Measurements from ENCODE around the gene ITGB8. TPM values are rescaled to one million over a fixed set of nuclear protein-coding genes. Genes with fewer than 3 reads are reported as not detected.

The ITGB8 gene
- total and polyA plus RNA-seq, 8 donors: 5.7 to 14.2 (median 6.8) TPM

- H3K27ac ChIP-seq: no peak overlapping the region
- DNase-seq: no peak
- no peak overlapping the region for H3K4me3 ChIP-seq
- no peaks in the 10 kb centered on the region for H3K9me3 ChIP-seq
- ATAC-seq: no peak
- H3K4me1 ChIP-seq: peaks cover 0 to 8% of the 10 kb centered on the region in 2 donors
- no peaks in the 10 kb centered on the region for H3K27me3 ChIP-seq
- no peaks in the 10 kb centered on the region for H3K36me3 ChIP-seq
- no peak for TF ChIP-seq CTCF (IDR thresholded peaks at IDR 0.05)
- intact Hi-C loops (cut with DNase I): no loop called here
These were observed 24.3 kb upstream of the ITGB8 start for GRCh38 chr7:20306180-20306946.

- Histone ChIP-seq H3K27me3 (no peaks in the 10 kb centered on the region), H3K9me3 (no peaks in the 10 kb centered on the region), H3K36me3 (no peaks in the 10 kb centered on the region), H3K4me3 (no peak overlapping the region), H3K4me1 (peaks cover 0 to 8% of the 10 kb centered on the region in 2 donors), H3K27ac (no peak overlapping the region)
- no peak for TF ChIP-seq CTCF (IDR thresholded peaks at IDR 0.05)
- ATAC-seq (no peak), DNase-seq (peak in 1 of 4 donors; percentile 25)
- intact Hi-C loops (cut with DNase I): no loop called here
These were observed 23.6 kb upstream of the ITGB8 start for GRCh38 chr7:20307119-20307518.

GRCh38 chr7:20307901-20308300, 22.8 kb upstream of the ITGB8 start:
- Histone ChIP-seq H3K9me3 (no peaks in the 10 kb centered on the region), H3K27me3 (no peaks in the 10 kb centered on the region), H3K4me1 (peaks cover 0 to 8% of the 10 kb centered on the region in 2 donors), H3K36me3 (no peaks in the 10 kb centered on the region), H3K27ac (no peak overlapping the region), H3K4me3 (no peak overlapping the region)
- TF ChIP-seq CTCF (IDR thresholded peaks at IDR 0.05): no peak
- DNase-seq (no peak), ATAC-seq (no peak)
- intact Hi-C loops (cut with DNase I): no loop called here

- no peak for TF ChIP-seq CTCF (IDR thresholded peaks at IDR 0.05)
- no peaks in the 10 kb centered on the region for H3K27me3 ChIP-seq
- no peak overlapping the region for H3K4me3 ChIP-seq
- H3K27ac ChIP-seq: no peak overlapping the region
- ATAC-seq (no peak), DNase-seq (no peak)
- intact Hi-C loops (cut with DNase I): no loop called here
- H3K4me1 ChIP-seq: peaks cover 0 to 8% of the 10 kb centered on the region in 2 donors
- no peaks in the 10 kb centered on the region for H3K9me3 ChIP-seq
- H3K36me3 ChIP-seq: no peaks in the 10 kb centered on the region
These were observed 20.4 kb upstream of the ITGB8 start for GRCh38 chr7:20310301-20310700.

GRCh38 chr7:20310963-20311742, 19.5 kb upstream of the ITGB8 start:
- intact Hi-C loops (cut with DNase I): no loop called here
- TF ChIP-seq CTCF (IDR thresholded peaks at IDR 0.05): peak in 1 of 2 donors; percentile 37
- Histone ChIP-seq H3K4me1 (peaks cover 0 to 8% of the 10 kb centered on the region in 2 donors), H3K27me3 (no peaks in the 10 kb centered on the region), H3K27ac (no peak overlapping the region), H3K36me3 (no peaks in the 10 kb centered on the region), H3K4me3 (no peak overlapping the region), H3K9me3 (no peaks in the 10 kb centered on the region)
- DNase-seq (peak in 1 of 4 donors; percentile 30), ATAC-seq (peak; percentile 69)

All from left lung (tissue), 10 donors.